ENCODE results near the gene CACNA2D3.
A peak's percentile ranks its signal among the peaks of the same experiment; 100 is the strongest.
"Not testable (repeated sequence)": the region's sequence is repeated elsewhere in the genome, so short reads cannot be mapped to it uniquely, and the experiment has no call there.

CACNA2D3 gene

DNA sequence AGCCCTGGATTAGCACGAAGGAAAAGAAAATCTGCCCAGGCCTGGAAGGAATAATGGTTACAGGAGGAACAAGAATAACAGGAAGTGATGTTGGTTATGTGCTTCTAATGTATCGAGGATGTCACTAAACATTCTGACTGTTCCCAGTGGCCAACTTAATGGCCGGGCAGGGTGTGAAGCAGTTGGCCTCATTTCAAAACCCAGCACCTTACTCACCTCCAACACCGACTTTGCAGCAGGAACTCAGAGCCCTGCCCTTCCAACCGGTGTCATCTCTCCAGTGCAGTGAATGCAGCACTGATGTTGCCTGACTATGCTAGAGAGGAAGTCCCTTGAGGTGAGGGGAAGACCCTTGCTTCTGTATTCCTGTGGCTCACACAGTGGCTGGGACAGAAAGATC is 967.9 kb downstream of the CACNA2D3 start:
- DNase-seq (ENCODE audit: low read depth) = no peak

- no peak for DNase-seq (ENCODE audit: low read depth)
Observed at GRCh38 chr3:55090746-55091145, 968.4 kb downstream of the CACNA2D3 start.

- peak; percentile 34 for DNase-seq (ENCODE audit: low read depth)
Observed at GRCh38 chr3:55091381-55092225, 969.3 kb downstream of the CACNA2D3 start.

DNA sequence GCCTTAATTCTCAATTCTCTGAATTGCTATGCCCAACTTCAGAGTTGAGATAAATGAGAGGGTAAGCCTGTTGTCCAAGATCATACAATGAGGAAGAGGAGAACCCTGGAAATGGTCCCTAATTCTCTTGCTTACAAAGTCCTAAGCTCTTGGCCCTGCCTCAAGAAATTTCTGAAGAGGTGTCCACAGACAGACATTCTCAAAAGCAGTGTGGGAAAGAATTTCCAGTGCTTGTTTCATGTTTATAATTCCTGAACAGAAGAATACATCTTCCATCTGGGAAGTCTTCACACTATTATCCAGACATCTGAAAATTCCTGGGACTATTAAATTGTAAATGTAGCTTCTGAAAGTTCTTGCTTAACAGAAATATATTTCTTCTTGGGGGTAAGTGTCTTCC is 972.3 kb downstream of the CACNA2D3 start:
- no peak for DNase-seq (ENCODE audit: low read depth)

DNA sequence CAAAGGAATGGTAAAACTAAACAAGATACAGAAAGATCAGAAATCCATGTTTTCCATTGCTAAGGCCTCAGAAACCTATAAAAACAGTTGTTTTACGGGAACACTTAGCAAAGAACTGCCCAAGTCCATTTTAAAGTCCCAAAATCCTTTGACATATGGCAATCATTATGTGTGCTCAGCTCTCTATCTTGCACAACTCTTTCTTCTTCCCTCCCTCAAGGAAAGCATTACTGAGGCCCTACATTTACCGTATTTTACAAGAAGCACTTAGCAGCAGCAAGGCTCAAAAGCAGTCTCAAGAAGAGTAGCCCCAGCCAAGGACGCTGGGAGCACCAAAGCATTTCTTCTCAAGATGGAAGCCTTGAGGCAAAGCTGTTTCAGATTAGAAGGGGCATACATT is 975.1 kb downstream of the CACNA2D3 start:
- DNase-seq (ENCODE audit: low read depth) = peak; percentile 75

DNA sequence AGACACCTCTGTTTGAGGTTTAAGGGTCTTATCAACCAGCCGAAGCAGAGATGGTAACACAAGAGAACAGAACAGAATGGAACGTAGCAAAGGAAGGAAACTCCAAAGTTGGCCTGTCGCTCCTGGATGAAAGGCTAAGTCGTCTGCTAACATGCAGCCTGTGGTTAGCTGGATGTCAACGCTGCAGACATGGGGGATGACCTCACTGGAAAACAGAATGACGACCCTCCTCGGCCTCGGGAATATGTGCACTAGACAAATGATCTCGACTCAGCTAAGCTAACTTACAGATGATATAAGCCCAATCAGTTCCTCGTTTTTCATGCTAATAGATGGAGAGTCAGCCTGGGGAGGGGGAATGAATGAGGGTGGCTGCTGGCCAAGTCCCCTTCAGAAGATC is 983.3 kb downstream of the CACNA2D3 start:
- no peak for DNase-seq (ENCODE audit: low read depth)

- no peak for DNase-seq (ENCODE audit: low read depth)
Observed at GRCh38 chr3:55107187-55107586, 984.8 kb downstream of the CACNA2D3 start.

GRCh38 chr3:55111906-55112305 is 989.6 kb downstream of the CACNA2D3 start:
- not testable (repeated sequence) for DNase-seq (ENCODE audit: low read depth)

DNA sequence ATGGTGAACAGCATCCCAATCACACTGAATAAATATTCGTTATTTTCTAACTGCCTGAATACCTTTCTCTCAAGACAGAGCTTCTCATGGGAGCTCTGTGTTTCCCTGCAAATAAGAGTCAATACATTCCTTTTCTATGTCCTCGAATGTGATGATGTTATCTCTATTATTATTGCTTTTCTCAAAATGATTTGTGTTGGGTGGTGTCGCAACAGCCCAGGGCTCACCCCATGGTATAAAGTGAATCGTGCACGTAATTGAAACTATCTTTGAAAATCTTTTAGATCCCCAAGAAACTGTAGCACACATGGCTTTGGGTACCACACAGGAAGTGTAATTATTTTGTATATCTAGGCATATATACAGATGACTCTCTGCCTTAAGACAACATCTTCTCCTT is 996.1 kb downstream of the CACNA2D3 start:
- no peak for DNase-seq (ENCODE audit: low read depth)

DNA sequence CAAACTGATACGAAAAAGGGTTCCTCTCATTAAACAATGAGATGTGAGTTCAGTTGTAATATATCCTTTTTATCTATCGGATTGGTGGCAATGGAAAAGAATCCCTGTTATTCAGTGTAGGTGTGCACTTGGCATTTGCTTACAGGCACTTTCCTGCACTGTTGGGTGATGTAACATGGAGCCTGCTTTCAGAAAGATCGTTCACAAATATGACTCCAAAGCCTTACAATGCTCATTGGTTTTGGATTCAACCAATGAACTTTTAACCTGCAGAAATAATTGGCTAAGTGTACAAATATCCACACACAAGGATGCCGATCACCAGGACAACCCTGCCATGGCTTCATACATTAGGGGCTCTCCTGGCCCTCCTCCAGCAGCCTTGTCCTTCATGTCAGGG is 996.9 kb downstream of the CACNA2D3 start:
- DNase-seq (ENCODE audit: low read depth) = no peak

GRCh38 chr3:55122312-55122711 is 1000.0 kb downstream of the CACNA2D3 start:
- DNase-seq (ENCODE audit: low read depth) = no peak
